Myocyte (in vitro differentiated cells): ENCODE measurements around the gene ZBTB44. TPM values are rescaled to one million over a fixed set of nuclear protein-coding genes. Genes with fewer than 3 reads are reported as not detected.
A peak's percentile ranks its signal among the peaks of the same experiment; 100 is the strongest.

Experiments used
- DNase-seq: peaks from one replicate; pipeline ENCODE4 v3.0.0-alpha.2; 2012; ENCODE audit warnings: low read depth
- total RNA-seq: library from RNA; depleted of rRNA; stranded (reverse); fragments of >200 nt; gene quantifications from 2 replicates; pipeline ENCODE4 v1.2.3, GENCODE V29; 2014

The ZBTB44 gene
- total RNA-seq, 1 donor from 2014 or later, result 20.5 TPM

DNA sequence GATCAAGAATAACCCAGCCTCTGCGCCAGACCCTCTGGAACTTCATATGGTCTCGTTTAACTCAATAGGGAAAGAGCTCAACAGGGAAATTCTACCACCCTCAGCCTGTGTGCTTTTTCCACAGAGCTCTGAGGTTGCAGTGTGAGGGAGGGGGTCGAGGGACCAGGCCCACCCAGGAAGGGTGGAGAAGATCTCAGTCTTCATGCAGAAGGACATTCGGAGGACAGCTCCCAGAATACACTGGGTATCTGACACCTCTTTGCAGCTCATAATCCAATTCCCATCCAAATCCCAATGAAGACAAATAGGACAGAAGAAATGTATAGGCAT lies 98.5 kb downstream of the ZBTB44 start:
- no peak for DNase-seq

DNA sequence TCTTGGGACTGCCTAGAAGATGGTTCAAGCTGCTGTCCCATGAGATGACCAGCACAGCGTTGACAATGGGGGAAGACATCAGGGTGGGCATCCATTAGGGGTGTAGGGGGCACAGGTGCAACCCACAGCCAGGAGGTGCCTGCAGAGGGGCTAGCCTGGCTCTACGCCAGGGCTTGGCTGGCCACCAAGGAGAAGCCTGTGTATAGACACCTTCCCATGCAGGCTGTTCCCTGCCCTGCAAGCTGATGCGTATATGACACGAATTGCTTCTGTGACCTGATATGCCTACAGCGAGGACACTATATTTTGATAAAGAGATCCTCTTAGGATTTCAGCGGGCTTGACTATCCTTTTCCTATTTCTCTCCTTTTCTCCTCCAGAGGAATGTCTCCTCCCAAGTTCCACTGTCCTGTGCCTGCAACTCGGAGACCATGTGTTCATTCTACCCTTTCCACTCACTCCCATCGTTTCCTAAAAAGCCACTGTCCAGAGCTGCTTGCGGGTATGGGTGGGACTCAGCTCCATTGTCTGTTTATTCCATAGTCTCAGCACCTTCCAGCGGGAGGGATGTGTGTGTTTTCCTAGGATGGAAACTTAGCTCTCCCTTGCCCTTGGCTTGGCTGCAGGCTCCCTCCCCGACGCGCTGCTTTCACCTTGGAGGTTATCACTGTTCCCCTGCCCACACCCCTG lies 99.0 kb downstream of the ZBTB44 start:
- no peak for DNase-seq

DNA sequence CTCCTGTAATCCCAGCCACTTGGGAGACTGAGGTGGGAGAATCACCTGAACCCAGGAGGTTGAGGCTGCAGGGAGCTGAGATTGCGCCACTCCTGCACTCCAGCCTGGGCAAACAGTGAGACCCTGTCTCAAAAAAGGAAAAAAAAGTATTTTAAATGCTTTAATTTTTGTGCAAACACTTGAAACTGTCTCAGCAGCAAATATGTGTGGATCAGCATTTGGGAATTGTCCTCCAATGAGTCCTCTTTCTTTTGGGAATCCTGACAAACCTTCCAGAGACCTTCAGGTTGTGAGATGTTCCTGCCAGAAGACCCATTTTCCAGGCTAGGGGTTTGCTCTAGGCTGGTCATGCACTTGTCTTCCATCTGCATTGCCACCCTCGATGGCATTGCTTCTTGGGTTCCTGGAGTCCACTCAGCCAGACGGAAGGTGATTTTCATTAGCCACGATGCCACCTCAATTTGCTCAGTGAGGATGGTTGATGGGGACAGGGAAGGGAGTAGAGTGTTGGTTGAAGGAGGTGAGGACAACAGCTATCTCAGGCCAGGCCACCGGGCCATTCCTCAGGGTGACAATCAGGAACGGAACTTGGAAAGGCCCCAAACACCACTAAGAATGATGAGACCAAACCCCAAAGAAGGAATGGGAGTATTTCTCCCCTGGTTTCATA lies 99.7 kb downstream of the ZBTB44 start:
- no peak for DNase-seq

DNA sequence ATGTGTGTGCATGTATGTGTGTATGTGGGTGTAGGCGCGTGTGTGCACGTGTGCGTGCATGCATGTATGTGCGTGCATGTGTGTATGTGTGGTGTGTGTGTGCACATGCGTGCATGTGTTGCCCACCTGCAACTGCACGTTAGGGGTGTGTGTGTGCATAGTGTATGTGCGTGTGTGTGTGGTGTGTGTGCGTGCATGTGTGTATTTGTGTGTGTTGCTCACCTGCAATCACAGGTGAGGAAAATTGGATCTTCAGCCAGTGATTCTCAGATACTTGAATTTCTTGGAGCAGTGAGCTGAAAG lies 100.8 kb downstream of the ZBTB44 start:
- no peak for DNase-seq

DNA sequence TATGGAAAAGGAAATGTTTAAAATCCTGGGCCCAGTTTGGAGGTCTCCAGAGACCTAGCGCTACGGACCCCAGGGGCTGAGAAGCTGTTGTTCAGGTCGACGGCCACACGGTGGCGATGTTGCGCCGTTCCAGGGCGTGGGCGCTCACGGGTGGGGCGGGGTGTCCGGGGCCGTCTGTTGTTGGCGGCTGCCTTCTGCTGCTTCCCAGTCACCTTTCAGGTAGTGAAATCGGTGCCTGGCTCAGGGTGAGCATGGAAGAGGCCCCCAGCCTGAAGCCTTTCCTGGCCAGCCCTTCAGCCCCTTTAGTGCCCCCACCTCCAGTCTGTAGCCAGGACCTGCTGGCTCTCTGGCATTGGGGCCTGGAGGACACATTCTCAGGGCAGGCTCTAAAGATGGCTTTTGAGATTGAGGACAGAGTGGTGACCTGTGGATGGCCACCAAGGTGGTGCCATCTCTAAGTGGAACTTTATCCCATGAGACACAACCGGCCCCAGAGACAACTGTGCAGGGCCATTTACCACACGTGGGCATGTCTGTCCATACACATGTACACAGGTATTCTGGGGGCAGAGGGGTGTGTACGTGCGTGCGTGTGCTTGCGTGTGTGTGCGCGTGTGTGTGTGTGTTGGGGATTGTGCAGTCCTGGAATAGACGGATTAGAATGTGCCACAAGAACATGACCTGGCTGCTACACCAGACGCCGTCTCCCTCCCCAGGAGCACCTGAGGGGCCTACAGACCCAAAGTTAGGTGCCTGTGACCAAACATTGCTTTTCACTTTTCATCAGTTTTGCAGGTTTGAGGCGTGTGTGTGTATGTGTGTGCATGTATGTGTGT lies 101.4 kb downstream of the ZBTB44 start:
- DNase-seq, result peak; percentile 53

DNA sequence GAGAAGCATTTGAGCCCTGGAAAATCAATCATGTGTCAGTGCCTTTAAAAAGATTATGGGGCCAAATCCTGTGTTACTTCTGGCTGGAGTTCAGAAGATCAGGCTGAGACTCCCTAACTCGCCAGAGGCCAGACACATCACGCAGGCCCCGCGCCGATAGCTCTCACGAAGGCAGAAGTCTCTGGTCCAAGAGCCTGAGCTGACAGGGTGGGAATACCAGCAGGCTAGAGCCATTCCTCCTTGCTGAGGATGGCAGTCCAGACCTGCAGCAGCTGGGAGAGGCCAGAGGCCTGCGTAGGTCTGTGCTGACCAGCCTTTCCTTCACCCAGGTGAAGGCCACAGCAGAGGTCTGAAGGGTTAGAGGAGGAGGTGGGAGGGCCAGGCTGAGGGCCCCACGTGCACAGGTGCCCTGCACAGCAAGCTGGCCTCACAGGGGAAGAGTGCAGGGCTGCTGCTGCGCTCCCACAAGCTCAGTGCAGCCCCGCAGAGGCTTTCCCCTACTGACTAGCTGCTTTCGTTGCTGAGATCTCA lies 102.2 kb downstream of the ZBTB44 start:
- DNase-seq, result no peak

DNA sequence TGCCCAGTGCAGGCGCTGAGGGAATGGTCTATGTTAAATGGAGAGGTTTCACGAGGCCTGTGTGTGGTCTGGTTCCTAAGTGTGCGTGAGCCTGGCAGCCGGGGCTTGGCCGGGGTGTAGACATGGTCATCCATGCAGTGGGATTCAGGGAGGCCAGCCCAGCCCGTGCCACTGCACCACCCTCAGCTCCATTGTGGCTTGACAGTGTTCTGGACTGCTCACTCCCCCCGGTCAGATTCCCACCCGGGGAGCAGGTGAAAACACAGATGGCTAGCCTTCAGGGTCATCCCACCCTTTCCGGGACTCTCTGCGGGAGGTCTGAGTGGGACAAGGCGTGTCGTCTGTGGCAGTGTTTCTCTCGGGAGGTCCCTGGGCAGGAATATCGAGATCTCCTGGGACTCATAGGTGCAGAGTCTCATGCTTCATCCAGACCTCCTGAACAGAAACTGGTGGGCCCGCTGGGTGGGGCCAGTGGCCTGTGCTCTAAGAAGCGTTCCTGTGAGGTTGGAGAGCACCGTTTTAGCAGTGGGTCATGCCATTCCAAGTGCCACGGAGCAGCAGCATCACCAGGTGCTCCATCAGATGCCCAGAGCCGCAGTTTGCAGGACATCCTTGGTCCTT lies 102.8 kb downstream of the ZBTB44 start:
- no peak for DNase-seq

DNA sequence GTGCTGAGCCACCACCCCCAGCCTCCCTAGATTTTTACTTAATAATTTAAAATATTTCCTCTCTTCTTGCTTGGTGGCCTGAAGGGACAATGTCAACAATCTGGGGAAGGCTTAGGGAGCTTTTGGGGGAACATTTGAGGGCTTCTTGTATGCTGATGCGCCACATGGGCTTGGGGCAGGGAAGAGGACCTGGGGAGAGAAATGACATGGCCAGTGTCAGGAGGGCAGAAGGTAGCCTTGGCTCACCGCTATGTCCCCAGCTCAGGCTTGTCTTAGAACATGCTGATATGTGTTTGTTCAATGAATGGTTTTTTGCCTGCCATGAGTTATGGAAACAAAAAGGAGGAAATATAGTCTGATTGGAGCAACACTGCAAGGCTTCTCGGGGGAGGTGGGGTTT lies 103.6 kb downstream of the ZBTB44 start:
- DNase-seq, result no peak

DNA sequence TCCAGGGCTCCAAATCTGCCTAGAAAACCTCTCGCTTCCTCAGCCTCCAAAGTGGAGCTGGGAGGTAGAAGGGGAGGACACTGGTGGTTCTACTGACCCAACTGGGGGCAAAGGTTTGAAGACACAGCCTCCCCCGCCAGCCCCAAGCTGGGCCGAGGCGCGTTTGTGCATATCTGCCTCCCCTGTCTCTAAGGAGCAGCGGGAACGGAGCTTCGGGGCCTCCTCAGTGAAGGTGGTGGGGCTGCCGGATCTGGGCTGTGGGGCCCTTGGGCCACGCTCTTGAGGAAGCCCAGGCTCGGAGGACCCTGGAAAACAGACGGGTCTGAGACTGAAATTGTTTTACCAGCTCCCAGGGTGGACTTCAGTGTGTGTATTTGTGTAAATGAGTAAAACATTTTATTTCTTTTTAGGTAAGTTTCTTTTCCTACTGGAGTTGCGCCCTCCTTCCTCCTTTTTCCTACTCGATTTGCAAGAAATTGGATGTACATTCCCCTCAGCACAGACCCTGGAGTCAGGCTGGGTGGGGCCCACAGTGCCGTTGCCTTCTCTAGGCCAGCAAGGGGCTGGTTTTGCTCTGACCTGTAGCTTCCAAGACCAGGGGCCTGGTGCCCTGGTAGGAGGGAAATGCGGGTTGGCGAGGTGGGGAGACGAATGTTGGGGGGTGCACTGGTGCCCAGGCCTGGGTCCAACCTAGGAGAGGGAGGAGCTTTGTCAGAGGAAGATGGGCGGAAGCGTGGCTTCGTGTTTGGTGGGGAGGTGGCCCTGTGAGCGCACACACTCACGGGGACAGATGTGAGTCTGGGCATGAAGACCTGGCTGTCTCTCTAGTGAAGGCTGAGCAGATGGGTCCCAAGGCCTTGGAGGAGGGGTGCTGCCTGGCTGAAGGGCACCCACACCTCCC lies 104.5 kb downstream of the ZBTB44 start:
- DNase-seq, result no peak

DNA sequence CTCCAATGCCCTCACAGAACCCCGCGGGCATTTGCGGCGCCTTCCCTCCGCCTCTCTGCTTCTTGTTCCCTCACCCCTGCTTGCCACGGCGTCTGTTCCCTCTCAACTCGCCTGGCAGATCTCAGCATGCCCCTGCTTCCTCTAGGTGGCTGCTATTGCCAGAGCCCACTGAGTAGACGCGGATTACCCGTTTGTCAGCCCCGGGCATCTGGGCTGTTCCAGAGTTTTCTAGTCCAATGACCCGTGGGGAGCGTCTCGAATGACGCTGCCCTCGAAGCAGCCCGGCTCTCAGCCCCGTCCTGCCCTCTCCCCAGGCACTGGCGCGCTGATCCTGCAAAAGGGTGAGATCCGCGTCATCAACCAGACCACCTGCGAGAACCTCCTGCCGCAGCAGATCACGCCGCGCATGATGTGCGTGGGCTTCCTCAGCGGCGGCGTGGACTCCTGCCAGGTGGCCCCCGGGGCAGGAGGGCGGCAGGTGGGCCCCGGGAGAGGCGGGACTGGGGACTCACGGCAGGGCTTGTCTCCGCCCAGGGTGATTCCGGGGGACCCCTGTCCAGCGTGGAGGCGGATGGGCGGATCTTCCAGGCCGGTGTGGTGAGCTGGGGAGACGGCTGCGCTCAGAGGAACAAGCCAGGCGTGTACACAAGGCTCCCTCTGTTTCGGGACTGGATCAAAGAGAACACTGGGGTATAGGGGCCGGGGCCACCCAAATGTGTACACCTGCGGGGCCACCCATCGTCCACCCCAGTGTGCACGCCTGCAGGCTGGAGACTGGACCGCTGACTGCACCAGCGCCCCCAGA lies 105.4 kb downstream of the ZBTB44 start:
- DNase-seq, result no peak

DNA sequence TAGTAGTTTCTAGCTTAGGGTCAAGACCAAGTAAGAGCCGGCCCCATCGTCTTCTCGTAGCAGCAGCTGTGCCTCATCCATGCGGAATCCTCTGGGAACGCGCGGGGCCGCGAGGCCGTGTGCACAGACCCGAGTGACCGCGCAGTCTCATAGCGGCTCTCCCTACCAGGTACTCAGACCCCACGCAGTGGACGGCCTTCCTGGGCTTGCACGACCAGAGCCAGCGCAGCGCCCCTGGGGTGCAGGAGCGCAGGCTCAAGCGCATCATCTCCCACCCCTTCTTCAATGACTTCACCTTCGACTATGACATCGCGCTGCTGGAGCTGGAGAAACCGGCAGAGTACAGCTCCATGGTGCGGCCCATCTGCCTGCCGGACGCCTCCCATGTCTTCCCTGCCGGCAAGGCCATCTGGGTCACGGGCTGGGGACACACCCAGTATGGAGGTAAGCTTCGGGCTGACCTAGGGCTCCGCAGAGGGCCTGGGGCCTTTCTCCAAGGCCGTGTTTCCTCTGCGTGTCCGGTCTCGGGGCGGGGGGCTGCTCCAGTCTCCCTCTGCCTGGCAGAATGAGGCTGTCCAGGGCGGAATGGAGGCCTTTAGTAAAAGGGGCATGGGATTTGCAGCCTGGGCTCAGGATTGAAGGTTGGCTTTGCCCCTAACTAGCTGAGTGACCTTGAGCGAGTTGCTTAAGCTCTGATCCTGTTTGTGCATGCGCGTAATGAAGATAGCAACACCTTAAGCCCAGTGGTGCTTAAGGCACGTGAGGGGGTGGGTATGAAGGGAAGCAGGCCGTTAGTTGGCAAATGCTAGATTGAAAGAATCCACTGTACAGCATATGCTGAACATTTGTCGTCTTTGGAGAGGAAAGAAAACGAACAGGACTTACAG lies 106.2 kb downstream of the ZBTB44 start:
- DNase-seq, result no peak

DNA sequence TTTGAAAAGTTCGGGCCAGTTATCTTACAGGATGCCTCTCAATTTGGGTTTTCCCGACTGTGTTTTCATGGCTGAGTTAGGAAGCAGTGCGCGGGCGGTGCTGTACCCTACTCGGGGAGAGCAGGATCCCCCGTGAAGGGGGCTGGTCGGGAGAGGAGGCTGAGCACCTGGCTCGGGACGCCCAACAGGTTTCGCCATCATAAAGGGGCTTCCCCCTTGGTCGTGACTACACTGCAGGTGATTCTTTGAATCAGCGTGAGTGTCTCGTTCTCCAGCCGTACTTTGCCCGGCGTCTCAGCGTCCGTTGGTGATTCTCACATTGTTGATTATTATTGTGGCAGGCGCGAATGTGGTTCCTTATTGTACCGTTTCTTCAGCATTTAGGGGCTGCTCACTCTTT lies 108.6 kb downstream of the ZBTB44 start:
- DNase-seq, result no peak

DNA sequence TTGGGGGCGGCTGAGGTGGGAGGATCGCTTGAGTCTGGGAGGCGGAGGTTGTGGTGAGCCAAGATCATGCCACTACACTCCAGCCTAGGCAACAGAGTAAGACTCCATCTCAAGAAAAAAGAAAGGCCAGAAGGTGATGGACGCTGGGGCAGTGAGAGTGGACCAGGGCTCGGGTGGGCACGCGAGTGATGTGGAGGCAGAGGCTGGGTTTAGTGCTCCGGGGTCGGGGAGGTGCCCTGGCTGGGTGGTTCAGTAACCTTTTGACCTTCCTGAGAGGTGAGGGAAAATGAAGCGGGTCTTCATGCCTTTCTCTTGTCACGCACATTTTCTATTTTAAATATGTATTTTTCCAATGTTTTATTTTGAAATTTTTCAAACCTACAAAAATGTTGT lies 110.0 kb downstream of the ZBTB44 start:
- no peak for DNase-seq

DNA sequence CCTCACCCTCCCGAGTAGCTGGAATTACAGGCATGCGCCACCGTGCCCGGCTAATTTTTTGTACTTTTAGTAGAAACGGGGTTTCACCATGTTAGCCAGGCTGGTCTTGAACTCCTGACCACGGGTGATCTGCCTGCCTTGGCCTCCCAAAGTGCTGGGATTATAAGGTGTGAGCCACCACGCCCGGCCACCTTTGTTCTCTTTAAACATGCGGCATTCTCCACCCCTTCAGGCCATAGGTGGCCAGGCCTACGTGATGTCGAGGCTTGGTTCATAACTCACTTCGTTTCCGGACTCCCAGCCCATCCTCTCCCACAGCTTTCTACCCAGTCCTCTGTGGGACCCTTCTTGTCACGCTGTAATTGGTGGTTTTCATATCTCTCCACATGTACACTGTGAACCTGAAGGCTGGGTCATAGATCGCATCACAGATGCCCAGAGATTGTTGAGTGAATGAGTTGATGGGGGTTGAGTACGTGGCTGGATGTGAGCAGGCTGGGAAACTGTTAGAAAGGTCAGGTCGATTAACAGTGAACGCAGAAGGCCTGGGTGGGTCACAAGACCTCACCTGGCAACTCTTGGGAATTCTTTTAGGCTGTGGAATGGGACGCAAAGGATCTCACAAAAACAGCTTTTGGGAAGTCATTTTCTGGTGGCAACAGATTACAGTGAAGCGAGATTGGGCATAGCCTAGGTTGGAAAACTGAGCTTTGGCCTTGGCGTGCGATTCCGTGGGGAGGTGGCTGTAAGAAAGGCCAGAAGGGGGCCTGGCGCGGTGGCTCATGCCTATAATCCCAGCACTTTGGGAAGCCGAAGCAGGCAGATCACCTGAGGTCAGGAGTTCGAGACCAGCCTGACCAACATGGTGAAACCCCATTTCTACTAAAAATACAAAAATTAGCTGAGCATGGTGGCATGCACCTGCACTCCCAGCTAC lies 110.7 kb downstream of the ZBTB44 start:
- no peak for DNase-seq

DNA sequence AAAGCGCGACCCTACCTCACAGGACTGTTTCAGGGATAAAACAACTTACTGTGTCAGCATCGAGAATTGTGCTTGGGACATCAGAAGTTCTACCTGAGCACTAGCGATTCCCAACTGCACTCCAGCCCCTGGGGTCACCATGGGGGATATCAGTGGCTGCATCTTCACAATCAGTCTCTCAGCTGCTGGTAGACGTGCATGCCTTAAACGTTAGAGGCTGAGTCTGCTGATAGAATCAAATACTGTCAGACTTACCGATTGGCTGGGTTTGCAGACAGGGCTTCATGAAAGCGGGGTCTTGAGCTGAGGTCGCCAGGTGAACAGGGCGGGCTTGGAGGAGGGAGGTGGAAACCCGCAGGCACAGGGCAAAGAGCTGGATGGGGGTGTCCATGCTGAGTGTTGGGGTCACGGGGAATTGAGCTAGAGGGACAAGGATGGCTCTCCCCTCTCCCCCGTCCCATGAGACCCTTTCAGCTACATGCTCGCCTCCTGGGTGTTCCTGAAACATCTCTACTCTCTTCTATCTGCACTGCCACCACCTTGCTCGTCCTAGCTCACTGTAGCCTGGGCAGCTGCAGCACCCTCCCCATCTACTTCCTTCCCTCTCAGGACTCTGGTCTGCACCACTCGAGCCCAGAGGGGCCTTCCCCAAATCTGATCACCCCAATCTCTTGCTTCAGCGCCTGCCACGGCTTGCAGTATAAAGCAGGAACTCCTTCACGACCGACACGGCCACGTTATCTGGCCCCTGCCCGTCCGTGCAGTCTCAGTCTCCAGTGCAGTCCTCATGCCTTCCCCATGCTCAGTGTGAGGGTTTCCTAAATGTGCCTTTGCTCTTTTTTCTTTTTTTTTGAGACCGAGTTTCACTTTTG lies 111.7 kb downstream of the ZBTB44 start:
- no peak for DNase-seq

DNA sequence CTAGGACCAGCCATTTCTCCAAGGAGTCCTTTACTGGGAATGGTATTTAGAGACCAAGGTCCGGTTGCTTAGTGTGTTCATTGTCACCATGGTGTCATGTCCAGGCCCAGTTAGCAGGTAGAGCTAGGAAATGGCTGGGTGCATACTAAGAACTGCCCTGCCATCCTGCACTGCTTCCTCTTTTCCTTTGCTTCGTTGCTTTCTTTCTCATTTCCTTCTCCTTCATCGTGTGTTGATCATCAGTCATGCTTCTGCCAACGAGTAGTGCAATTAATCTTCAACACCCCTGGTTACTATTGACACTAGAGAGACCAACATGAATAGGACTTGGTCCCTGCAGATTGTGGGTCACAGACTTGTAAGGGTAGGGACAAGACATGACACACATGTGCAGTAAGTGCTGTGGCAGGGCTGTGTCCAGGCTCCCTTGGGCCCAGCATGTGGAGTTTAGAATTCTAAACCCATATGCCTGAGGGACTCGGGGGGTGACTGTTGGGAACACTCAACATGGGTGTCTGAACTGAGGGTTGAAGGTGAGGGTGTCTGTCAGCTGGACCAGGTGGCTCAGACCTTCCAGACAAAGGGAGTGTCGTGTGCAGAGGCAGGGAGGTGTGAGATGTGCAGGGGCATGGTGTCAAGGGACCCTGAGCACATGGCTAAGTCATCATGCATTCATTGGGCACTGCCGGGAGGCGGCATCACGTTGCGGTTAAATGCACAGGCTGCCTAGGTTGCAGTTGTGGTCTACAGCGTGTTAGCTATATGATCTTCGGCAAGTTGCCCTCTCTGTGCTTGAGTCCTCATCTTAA lies 112.5 kb downstream of the ZBTB44 start:
- DNase-seq, result no peak
